Fibroblast of lung (primary cell): ENCODE data around the gene PER2. TPM values are rescaled to one million over a fixed set of nuclear protein-coding genes. Genes with fewer than 3 reads are reported as not detected.

Experiments
- DNase-seq, 2 donors: peaks; one replicate each; pipeline versions ENCODE4 v3.0.0 to v3.0.0-alpha.2; 2010; ENCODE audit warnings: low read depth in 2 of 2
- H2AFZ ChIP-seq: 2 replicates; pipeline ENCODE4 v1.5.1; 2012; ENCODE audit warnings: low read length, control low read depth, inconsistent platforms
- H3K27ac ChIP-seq: 2 replicates; pipeline ENCODE4 v1.5.1; 2011; ENCODE audit warnings: low read length, control low read depth; ENCODE audit not compliant: insufficient read depth
- H3K27me3 ChIP-seq: 2 replicates; pipeline ENCODE4 v1.5.1; 2011; ENCODE audit warnings: mild to moderate bottlenecking, low read length; ENCODE audit not compliant: control insufficient read depth, insufficient read depth
- H3K36me3 ChIP-seq: 2 replicates; pipeline ENCODE4 v1.5.1; 2011; ENCODE audit warnings: low read length; ENCODE audit not compliant: control insufficient read depth, insufficient read depth
- H3K4me1 ChIP-seq: 2 replicates; pipeline ENCODE4 v1.5.1; 2011; ENCODE audit warnings: low read length; ENCODE audit not compliant: control insufficient read depth, insufficient read depth; ENCODE audit errors: extremely low read depth
- H3K4me2 ChIP-seq: 2 replicates; pipeline ENCODE4 v1.5.1; 2011; ENCODE audit warnings: low read length, control low read depth; ENCODE audit not compliant: insufficient read depth; ENCODE audit errors: extremely low read depth
- H3K4me3 ChIP-seq, 4 experiments: fragments of 200-600 bp in 1 of 4; sonication (generic) in 1 of 4; replicated peaks in 1 of 4; 2 replicates each; pipeline ENCODE4 v1.5.1; 2011 to 2016; ENCODE audit warnings: low read length in 4 of 4, low read depth in 3 of 4, mild to moderate bottlenecking in 3 of 4, control low read depth in 2 of 4, inconsistent platforms in 1 of 4, mixed read lengths in 1 of 4; ENCODE audit not compliant: insufficient read depth in 1 of 4; ENCODE audit errors: control extremely low read depth in 1 of 4
- H3K79me2 ChIP-seq: 2 replicates; pipeline ENCODE4 v1.5.1; 2012; ENCODE audit warnings: mild to moderate bottlenecking, low read length, inconsistent platforms; ENCODE audit not compliant: control insufficient read depth, insufficient read depth
- H3K9ac ChIP-seq: 2 replicates; pipeline ENCODE4 v1.5.1; 2011; ENCODE audit warnings: mild to moderate bottlenecking, low read length, control low read depth; ENCODE audit not compliant: insufficient read depth
- H3K9me3 ChIP-seq: 2 replicates; pipeline ENCODE4 v1.5.1; 2012; ENCODE audit warnings: low read depth, low read length; ENCODE audit not compliant: control insufficient read depth, insufficient read depth
- H4K20me1 ChIP-seq: 2 replicates; pipeline ENCODE4 v1.5.1; 2011; ENCODE audit warnings: low read length; ENCODE audit not compliant: control insufficient read depth, insufficient read depth; ENCODE audit errors: extremely low read depth
- CTCF ChIP-seq, 2 donors: IDR thresholded peaks in 1 of 2; conservative IDR thresholded peaks in 1 of 2; 1 replicate in 1 of 2; 2 replicates in 1 of 2; pipeline ENCODE4 v1.5.1; 2011 to 2012; ENCODE audit warnings: low read length in 2 of 2, control low read depth in 1 of 2, inconsistent platforms in 1 of 2, low read depth in 1 of 2, mild to moderate bottlenecking in 1 of 2
- EZH2 ChIP-seq: IDR thresholded peaks from 2 replicates; pipeline ENCODE4 v1.5.1; 2012; ENCODE audit warnings: low read length, control low read depth, mild to moderate bottlenecking; ENCODE audit errors: missing control alignments
- polyA plus RNA-seq, 2 donors: library from polyadenylated mRNA; depleted of rRNA in 1 of 2; stranded (reverse) in 1 of 2; unstranded in 1 of 2; fragments of >200 nt; gene quantifications; 2 replicates each; pipeline ENCODE4 v1.2.1, GENCODE V29; 2011 to 2012; ENCODE audit warnings: missing spikeins in 1 of 2
- total RNA-seq: library from RNA; depleted of rRNA; stranded (reverse); fragments of >200 nt; gene quantifications from 2 replicates; pipeline ENCODE4 v1.2.1, GENCODE V29; 2014

The PER2 gene
- total and polyA plus RNA-seq, 2 donors (not counting 1 experiment from before 2014, with no cell fraction given) = 1.9 to 4.6 TPM

GRCh38 chr2:238202326-238203093 is 85.9 kb downstream of the PER2 start:
- no peak for TF ChIP-seq CTCF (conservative IDR thresholded peaks at IDR 0.05 in 1 of 2, IDR thresholded peaks at IDR 0.05 in 1 of 2; ENCODE audit: low read depth in 1 of 2, low read length in 2 of 2)
- TF ChIP-seq EZH2 = no peak
- no peaks in the 10 kb centered on the region for H3K4me1 ChIP-seq
- peaks cover 56% of the 10 kb centered on the region for H3K79me2 ChIP-seq
- H3K27ac ChIP-seq = peak overlapping the region; percentile 64
- no peak overlapping the region for H2AFZ ChIP-seq
- no peaks in the 10 kb centered on the region for H4K20me1 ChIP-seq
- H3K9me3 ChIP-seq = no peaks in the 10 kb centered on the region
- H3K36me3 ChIP-seq = no peaks in the 10 kb centered on the region
- peak overlapping the region; percentile 91 for H3K4me2 ChIP-seq
- peak overlapping the region; percentile 39 to 88 (median 55) for H3K4me3 ChIP-seq
- peak overlapping the region; percentile 83 for H3K9ac ChIP-seq
- peaks cover 5% of the 10 kb centered on the region for H3K27me3 ChIP-seq
- peak; percentile 20 to 36 for DNase-seq

Other genes starting within 250 kb of the PER2 start
- gene SCLY, start 227.6 kb downstream of the PER2 start, total RNA-seq = 13.6 and 16.5 TPM in 2 replicates
- gene SCLY, start 227.6 kb downstream of the PER2 start, polyA plus RNA-seq = 5.3 and 9.1 TPM in 2 replicates
- gene ESPNL, start 188.3 kb downstream of the PER2 start, total RNA-seq = 1.3 and 2.8 TPM in 2 replicates
- 0.36 and 0.79 TPM in 2 replicates for gene ESPNL, start 188.3 kb downstream of the PER2 start, polyA plus RNA-seq
- gene KLHL30, start 149.9 kb downstream of the PER2 start, total RNA-seq = 0.26 and 1.2 TPM in 2 replicates
- gene KLHL30, start 149.9 kb downstream of the PER2 start, polyA plus RNA-seq = 0.02 and 1.6 TPM in 2 replicates
- 1.3 and 1.5 TPM in 2 replicates for gene ERFE, start 129.6 kb downstream of the PER2 start, total RNA-seq
- 1.1 and 8.3 TPM in 2 replicates for gene ERFE, start 129.6 kb downstream of the PER2 start, polyA plus RNA-seq
- 24.9 and 27.9 TPM in 2 replicates for gene ILKAP, start 84.9 kb downstream of the PER2 start, total RNA-seq
- gene ILKAP, start 84.9 kb downstream of the PER2 start, polyA plus RNA-seq = 31.3 and 34.6 TPM in 2 replicates
- gene HES6, start 48.6 kb downstream of the PER2 start, total RNA-seq = 3.6 and 4.1 TPM in 2 replicates
- 0.82 and 0.91 TPM in 2 replicates for gene HES6, start 48.6 kb downstream of the PER2 start, polyA plus RNA-seq
- gene TRAF3IP1, start 31.9 kb upstream of the PER2 start, total RNA-seq = 7.7 and 9.2 TPM in 2 replicates
- 3.9 and 4.9 TPM in 2 replicates for gene TRAF3IP1, start 31.9 kb upstream of the PER2 start, polyA plus RNA-seq
- 18.2 and 40.6 TPM in 2 replicates for gene ASB1, start 138.3 kb upstream of the PER2 start, total RNA-seq
- gene ASB1, start 138.3 kb upstream of the PER2 start, polyA plus RNA-seq = 19.3 and 31.1 TPM in 2 replicates